Left forelimb (tissue), 1 donor: ENCODE results near the gene ATP6V0D1.
A peak's percentile ranks its signal among the peaks of the same experiment; 100 is the strongest.

Experiments used
- DNase-seq: peaks from one replicate; pipeline ENCODE4 v3.0.0-alpha.2; 2018; ENCODE audit warnings: low spot score

The ATP6V0D1 gene

DNA sequence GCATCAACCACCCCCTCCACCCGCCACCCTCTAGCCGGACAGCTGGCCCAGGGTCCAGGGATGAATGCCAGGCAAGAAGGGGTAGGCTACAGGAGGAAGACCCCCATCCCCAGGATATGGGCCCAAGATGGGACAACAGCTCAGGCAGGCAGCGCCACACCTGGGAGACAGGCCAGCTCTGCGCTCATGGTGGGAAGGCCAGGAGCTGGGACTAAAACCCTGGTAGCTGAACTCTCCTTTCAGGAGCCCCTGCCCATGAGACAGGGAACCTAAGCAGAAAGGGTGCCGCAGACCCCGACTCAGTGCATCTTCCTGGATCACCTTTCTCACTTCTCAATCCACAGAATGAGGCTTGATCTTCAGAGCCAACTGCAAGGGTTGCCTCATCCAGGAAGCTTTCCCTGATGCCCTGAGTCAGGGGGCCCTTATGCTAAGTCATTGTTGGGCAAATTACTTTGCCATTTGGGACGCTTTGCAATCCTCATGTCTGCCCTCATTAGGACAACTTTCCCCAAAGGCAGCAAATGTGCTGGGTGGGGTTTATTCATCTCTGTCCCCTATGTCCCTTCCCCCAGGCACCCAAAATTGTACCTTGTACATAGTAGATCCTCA lies 73.7 kb downstream of the ATP6V0D1 start:
- no peak for DNase-seq

DNA sequence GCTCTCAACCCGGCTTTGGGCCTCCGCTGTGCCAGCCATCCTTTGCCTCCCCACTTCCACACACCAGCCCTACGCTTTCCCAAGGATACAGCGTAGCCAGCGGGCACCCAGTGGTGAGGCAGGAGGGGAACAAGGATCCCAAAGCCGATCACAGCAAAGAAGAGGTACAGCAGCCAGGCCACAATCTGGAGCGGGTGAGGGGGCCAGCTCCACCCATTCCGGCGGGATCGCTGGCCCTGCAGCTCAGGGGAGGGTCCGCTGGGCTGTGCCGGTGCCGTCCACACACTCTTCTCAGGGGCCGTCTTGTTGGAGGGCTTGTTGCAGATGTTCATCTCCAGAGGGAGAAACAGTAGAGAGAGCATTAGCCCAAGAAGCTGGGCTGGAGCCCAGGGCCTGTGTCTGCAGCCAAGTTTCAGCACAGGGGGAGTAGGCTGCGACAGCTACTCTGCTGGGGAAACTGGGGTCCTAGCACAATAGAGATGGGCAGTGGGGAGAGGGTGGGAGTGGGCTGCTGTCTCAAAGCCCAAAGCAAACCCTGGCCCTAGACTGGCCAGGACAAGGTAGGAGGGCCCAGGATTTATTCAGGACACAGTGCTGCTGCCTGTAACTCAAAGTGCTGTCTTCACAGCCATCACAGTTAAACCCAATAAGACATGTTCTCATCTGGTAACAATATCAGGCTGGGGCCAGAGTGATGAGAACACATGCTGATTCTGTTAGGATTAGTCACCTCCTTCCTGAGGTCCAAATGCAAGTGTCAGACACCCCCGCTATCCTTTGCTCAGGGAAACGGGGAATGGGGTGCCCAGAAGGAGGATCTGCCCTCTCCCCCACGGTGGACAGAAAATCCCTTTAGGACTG lies 74.6 kb downstream of the ATP6V0D1 start:
- DNase-seq, result peak; percentile 84

DNA sequence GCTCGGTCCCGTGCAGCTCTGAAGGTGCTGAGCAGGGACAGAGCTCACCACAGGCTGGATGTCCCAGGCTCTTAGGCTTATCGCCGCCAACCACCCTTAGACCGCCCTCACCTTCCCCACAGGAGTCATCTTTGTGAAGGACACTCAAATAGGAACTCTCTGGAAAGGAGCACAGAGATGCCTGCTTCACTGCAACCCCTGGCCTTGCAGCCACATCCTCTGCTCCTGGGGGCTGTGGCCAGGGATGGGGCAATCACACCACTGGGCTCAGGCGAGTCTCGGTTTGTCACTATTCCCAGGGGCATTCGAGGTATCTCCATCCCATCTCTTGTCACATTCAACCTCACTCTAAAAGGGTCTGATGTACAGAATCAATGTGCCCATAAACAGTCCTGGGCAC lies 75.6 kb downstream of the ATP6V0D1 start:
- DNase-seq, result no peak

DNA sequence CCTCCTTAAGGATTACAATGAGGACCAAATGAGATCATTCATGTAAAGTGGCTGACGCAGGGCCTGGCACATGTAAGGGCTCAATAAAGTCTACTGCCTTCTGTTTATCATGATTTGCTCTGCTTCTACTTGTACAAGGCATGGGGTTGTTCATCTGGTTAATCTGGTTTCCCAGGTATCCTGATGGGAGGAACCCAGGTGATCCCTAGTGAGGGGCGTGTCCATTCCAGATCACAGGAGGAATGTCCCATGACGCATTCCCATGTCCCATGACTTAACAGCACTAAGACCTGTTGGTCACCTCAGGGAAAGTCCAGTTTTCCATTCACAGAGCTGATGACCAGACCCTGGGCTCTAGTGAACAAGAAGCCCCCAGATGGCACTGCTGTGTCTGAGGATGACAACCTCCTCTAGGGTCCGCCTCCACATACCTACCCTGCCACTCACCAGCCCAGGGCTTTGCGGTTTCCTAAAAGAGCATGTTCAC lies 76.2 kb downstream of the ATP6V0D1 start:
- no peak for DNase-seq

DNA sequence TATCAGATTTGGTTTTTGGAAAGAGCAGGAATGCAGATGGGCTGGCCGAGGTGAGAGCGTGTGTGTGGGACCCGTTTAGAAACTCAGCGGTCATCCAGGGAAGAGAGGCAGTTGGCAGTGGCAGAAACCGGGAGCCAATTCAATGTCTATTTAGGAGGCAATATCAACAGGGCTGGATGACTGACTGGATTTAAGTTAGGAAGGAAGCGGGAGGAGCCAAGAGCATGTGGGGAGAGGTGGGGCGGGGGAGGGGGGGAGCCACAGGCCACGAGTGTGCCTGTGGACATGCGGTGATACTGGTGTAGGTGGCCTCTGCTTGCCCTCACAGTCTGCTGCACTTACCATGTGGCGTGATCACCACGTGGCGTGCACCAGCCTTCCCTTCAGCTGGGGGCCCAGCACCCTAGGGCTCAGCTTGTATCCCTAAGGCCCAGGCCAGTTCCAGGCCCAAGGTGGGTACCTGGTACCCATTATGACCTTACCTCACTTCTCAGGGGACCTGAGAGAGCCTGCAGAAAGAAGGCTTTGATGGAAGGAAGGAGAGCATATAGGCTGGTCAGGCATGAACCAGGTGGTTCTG lies 76.9 kb downstream of the ATP6V0D1 start:
- DNase-seq, result no peak

DNA sequence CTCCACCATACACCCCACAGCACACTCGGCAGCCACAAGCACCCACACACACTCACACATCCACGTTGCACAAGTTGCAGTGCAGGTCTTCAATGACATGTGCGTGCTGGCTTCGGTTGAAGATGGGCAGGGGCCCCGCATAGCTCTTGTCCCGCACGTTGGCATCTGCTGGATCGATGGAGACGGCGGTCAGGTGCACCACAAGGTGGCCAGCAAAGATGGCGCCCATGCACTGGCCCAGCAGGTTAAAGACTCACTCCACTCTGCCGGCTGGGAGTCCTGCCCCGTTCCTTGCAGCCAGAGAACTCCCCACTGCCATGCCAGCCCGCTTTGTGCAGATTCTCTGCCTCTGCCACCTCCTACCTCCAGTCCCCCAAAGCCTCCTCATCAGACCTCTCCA lies 80.1 kb downstream of the ATP6V0D1 start:
- DNase-seq, result no peak

DNA sequence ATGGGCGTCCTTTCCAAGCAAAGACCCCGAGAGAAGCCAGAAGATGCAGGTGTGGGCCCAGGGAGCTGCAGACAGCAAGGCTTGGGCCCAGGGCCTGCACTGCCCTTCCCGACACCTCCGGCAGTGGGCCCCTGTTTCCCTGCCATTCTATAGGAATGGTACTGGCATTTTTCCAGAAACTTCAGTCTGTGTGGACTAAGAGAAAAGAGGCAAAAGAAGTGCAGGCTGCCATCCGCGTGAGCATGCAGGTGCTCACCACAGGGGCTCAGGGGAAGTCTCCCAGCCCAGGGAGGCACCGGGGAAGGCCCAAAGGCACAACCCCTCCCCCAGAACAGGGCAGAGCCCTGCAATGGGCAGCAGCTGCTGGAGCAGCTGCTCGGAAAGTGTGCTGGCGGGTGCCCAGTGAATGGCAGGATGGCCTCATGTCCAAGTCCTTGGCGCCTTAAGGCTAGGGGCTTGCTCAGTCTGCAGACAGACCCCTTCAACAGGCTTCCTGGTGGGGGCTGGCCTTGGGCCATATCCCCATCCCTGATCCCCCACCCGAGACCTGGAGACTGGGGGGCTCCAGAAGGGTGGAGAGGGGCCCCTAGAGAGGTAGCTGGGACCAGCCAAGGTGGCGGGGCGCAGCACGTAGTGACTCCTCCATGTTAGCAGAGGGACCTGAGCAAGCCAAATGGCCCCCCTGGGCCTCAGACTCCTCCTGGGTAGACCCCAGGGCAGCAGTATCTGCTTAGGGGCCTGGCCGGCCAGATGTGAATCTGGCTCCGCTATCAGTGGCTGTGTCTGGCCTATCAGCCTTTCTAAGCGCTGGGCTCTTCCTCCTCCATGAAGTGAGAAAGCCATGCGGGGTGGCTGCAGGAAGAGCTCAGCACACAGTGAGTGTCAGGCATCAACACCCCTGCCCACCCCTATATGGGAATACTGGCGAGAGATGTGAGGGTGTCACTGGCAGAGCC lies 80.9 kb downstream of the ATP6V0D1 start:
- peak; percentile 74 for DNase-seq

DNA sequence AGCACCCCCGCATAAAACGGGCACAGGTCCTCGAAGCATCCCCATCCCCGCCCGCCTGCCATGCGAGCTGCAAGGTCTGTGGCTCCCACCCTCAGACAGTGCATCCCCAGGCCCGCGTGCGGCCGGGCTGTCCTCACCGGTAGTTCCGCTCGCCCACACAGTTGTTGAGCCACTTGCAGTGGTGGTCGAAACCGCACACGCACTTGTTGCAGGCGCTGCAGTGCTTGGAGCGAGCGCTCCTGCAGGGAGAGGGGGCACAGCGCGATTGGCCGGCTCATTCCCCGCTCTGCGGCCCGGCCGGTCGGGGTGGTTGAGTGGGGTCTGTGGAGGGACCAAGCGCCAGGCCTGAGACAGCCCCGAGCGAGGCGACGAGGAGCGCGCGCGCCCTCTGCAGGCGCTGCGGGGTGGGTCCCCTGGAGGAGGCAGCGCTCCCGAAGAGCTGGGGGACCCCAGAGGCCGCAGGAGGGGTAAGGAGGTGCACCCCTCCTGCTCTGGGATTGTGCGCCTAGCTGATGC lies 81.7 kb downstream of the ATP6V0D1 start:
- DNase-seq, result peak; percentile 84

DNA sequence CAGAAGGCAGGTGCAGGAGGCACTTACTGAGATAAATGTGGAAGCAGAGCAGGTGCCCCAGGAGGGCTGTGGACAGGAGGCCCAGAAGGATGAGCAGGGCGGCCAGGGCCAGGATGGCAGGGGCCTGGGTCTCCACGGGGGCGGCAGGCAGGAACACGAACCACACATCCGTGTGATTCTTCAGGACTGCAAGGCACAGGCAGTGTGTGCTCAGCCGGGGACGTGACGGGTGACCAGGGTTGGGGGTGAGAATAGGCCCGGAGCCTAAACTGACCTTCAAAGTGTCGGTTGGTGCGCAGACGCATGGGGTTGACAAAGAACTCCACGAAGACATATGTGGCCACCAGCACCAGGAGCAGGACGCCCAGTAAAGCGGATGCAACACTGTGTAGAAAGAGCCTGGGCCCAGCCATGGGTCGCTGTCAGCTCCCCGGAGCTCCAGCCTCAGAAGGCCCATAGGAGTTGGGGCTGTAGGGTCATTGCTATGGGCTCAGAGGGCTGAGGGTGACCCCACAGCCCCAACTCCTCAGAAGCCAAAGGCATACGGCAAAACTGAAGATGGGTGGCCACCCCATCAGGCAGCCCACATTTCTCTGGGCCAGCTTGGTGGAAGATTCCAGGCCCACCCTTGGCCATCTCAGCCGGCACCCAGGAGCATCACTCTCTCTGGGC lies 82.3 kb downstream of the ATP6V0D1 start:
- no peak for DNase-seq

DNA sequence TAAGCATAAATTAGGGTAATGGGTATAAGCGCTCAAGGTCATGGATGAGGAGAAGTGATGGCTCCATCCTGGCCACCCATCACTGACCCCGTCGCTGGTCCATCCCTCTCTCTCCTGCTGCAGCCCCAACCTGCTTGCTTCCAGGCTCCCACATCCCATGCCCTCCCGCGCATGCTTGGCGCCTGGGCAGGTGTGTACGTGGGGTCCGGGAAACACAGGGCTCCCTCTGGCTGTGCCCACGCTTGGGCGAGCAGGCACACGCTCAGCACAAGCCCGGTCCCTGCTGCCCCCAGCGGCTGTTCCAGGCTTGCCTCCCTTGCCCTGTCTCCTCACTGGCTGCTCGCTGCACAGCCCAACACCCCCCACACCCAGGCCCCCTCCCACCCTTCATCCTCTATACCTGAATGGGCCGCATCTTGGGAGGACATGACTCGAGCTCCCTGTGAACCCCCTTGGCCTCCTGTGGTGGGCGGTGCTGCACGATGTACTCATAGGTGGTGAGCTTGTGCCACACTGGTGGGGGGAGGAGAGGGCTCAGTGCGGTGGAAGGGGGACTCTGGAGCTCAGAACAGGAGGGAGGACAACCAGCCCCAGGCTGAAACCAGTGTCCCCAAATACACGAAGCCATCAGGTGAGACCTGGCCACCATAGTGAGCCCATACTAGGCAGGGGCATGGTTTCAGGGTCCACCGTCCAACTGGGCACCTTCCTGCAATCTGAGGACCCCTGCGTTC lies 83.0 kb downstream of the ATP6V0D1 start:
- DNase-seq, result no peak

DNA sequence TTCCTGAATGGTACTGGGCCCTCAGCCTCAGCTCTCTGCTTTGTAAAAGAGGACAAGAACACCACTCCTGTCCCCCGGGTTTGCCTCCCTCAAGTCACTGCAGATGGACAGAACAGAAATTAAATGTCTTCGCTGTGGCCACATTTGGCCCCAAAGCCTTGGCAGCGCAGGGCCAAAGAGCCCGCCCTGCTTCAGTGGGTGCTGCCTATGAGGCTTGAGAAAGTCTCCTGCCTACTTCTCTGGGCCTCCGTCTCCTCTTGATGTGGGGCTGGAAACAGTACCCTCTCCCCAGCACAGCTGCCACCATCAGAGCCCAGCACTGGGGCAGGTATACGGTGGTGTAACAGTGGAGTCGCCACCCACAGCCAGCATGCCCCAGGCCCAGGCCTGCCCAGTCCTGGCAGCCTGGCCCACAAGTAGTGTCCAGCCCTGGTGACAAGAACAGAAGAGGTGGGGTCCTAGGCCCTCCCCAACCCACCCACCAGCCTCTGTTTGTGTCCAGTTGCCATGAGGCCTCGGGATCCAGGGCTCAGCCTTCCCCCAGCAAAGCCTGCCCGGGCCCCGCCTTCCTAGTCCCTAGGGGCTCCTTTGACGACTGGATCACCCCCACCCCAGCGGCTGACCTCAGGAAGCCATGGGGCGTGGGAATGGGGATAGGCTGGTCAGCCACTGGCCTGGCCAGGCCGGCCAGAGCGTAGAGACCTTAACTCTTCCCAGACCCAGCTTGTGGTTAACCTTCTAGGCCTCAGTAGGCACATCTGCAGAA lies 83.7 kb downstream of the ATP6V0D1 start:
- peak; percentile 75 for DNase-seq

DNA sequence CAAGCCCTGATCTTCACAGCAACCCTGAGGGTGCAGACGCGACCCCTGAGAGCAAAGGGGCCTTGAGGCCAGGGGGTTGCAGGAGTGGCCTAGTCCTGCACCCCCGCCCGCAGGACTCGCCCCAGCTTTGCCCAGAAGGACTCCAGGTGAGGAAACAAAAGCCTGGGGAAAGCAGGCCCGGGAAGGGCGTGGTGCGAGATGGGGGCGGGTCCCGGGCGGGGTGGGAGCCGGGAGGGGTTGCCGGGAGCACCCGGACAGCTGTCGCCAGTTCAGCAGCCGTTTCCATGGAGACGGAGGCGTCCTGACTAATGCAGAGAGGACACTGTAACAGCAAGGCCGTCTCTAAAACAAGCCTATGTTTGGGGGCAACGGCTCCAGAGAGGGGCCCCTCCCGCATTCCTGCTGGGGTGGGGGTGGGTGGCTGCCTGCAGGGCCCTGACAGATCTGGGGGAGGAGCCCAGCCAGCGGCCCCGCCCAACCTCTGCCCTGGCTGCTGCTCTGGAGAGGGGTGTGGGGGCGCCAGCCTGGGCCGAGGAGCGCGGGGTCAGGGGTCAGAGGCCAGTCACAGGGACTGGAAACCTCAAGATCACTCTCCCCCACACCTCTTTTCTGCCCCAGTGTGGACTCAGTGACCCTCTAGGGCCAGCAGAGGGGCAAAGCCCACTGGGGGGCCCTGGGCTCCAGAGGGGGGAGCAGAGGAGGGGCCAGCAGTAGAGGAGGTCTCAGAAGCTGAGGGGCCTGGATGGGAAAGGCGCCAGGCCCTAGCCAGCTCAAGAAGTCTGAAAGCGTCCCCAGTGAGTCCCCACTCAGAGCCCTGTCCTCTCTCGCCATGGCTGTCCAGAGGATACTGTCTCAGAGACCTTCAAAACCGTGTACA lies 84.6 kb downstream of the ATP6V0D1 start:
- peak; percentile 88 for DNase-seq

DNA sequence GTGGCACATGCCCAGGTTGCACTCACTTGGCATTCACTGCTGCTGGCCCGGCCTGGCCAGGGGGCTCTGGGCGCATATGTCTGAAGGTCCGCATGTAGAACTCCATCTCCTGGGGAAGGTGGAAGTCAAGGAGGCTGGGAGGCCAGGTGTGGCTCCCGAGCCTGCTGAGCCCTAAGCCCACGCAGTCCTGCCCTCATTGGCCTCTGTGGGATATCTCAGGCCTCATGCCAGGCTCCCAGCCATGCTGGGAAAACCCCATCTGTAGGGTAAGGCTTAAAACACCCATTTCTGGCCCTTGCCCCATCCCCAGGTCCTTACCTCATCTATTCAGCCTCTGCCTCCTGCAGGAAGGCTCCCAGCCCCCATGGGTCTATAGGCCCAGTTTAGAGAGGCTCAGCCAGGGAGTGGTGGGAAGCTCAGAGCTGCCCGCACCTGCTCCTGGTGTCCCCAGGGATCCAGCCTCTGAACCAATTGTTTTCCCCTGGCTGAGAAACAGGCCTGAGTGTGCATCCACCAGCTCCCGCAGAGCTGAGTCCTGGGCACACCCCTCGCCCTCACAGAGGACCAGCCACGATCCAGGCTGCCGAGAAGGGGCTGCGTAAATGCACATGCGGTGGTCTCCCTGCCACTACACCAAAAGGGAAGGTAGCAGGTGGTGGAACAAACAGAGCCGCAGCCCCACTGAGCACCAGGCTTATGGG lies 85.3 kb downstream of the ATP6V0D1 start:
- DNase-seq, result no peak

DNA sequence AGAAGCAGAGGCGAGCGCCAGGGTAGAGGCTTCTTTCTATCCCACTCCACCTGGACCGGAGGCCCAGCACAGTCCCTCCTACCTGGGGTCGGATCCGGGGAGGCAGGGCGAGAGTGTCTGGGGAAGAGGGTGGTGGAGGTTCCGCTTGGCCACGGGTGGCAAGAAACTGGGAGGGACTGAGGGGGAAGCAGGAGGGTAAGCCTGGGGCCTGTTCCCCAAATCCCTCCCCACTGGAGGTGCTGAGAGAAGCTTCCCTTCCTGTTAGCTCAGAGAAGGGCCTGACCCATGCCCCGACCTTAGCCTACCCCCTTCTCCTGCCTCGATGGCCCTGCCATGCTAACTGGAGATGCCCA lies 85.9 kb downstream of the ATP6V0D1 start:
- no peak for DNase-seq

DNA sequence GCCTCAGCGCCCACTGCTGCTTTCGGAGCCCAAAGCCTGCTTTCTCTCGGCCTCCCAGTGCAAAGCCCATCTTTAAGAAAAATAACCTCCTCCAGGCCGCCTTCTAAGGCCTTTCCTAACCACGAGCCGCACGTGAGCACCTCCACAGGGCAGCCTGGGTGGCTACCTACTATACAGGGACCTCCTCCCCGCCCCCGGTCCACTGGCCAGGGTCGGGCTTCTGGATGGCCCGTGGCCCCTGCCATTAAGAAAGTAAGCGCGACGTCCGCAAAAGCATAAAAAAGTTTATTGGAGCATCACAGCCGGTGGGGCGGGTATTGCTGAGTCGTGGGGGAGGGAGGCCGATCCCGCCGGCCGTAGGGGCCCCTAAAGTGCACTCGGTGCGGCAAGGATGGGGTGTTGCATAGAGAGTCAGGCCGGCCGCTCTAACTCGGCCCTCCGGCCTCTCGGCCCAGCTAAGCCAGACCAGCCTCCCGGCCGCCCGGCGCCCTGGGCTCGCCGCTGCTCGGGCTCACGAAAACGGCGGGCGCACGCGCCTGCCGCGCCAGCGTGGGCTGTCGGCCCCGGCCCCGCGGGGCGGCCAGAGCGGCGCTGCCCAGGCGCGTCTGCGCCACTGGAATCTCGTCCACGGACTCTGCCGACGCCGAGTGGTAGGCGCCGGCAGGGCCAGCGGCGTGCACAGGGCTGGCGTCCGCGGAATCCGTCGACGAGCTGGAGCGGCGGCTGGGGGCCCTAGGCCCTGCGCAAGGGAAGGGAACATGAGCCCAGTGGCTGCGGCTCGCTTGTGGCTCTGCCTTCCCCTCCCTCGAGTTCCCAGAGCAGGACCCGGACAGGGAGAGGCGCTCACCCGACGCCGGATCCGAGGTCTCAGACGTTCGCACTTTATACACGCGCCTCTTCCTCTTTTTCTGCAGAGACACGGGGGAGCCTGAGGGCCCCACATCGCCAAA lies 86.5 kb downstream of the ATP6V0D1 start:
- no peak for DNase-seq

DNA sequence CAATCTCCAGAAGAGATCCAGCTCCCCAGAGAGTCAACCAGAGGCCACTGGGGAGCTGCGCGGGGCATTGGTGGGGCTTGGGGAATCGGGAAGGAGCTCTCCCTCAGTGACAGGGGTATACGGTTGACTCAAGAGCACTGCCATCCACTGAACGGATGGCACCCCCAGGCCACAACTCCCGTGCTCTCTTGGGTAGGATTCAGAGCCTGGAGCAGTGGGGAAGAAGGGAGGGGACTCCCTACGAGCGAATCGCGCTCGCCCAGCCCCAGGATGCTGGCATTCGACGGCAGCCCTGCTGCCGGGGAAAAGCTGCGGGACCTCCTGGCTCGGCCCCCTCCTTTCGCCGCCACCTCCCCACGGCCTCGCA lies 87.2 kb downstream of the ATP6V0D1 start:
- no peak for DNase-seq
